IPS-NIHi11 (cell line): ENCODE results near the gene SOX15.

Experiments
- DNase-seq: peaks from one replicate; pipeline ENCODE4 v3.0.0; 2012; ENCODE audit warnings: mixed read lengths, low spot score

The SOX15 gene

DNA sequence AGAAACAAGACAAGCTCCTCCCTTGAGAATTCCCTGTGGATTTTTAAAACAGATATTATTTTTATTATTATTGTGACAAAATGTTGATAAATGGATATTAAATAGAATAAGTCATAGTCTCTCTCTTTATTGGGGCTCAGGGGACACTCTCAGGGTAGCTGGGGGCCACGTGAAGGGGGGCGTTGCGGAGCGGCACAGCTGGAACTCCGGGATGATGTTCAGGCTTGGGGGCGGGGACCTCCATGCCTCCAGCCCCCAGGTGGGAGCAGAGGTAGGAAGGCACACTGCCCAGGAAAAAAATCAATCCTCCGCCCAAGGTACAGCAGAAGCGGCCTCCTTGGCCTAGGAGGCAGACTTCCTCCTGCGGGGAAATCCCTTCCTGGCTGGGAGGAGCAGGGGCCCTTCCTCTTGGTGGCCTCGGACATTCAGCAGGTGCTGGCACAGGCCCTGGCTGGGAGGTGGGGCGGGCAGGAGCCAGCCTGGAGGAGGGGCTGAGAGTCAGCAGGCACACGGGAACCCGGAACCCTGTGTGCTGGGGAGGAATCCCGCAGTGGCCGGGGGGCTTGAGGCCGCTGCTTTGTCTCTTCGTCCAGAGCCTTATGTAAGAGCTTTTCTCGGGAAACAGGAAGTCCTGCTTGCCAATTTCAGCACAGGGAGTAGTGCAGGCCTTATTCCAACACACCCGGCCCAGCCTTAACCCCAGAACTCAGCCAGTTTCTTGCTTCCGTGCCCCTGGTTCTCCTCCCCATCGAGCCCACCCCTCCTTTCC, 31.9 kb downstream of the SOX15 start:
- DNase-seq = peak; percentile 77

DNA sequence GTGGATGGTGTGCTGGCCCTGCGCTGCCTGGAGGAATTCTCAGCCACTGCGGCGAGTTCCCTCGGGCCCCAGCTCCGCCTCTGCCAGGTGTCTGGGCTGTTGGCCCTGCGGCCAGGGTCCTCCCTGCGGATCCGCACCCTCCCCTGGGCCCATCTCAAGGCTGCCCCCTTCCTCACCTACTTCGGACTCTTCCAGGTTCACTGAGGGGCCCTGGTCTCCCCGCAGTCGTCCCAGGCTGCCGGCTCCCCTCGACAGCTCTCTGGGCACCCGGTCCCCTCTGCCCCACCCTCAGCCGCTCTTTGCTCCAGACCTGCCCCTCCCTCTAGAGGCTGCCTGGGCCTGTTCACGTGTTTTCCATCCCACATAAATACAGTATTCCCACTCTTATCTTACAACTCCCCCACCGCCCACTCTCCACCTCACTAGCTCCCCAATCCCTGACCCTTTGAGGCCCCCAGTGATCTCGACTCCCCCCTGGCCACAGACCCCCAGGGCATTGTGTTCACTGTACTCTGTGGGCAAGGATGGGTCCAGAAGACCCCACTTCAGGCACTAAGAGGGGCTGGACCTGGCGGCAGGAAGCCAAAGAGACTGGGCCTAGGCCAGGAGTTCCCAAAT, 32.6 kb downstream of the SOX15 start:
- no peak for DNase-seq

GRCh38 chr17:7556627-7557026, 33.3 kb downstream of the SOX15 start:
- DNase-seq = no peak

- DNase-seq = peak; percentile 20
Measured at GRCh38 chr17:7555320-7555948, 34.5 kb downstream of the SOX15 start.

DNA sequence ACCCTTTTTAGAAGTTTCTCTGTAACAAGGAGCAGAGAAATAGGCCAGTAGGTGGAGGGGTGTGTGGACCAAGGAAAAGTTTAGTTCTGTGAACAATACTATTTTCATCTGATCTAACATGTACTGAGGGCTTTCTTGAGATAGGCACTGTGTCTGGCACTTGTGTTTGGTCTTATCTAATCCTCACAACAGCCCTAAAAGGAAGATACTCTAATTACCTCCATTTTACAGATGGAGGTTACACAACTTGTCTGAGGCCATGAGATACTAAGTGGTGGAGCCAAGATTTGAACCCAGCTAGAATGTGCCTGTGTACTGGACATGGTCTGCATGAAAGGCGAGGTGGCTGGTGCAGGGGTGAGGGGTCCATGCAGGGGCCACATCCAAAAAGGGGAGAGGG, 36.5 kb downstream of the SOX15 start:
- DNase-seq = no peak

DNA sequence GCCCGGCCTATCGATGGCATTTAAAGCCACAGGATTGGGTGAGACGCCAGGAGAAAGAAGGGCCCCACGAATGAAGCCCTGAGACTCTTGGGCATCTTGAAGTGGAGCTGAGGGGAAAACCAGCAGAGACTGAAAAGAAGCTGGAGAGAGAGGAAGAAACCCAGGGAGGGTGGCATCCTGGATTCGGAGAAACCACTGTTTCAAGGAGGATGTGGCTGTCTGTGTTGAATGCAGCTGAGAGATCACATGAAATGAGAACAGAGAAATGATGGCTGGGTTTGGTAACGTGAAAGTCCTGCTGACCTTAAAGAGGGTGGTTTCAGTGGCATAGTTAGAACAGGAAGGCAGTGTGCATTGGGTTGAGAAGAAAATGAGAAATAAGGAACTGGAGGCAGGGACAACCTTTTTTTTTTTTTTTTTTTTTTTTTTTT, 37.3 kb downstream of the SOX15 start:
- no peak for DNase-seq

DNA sequence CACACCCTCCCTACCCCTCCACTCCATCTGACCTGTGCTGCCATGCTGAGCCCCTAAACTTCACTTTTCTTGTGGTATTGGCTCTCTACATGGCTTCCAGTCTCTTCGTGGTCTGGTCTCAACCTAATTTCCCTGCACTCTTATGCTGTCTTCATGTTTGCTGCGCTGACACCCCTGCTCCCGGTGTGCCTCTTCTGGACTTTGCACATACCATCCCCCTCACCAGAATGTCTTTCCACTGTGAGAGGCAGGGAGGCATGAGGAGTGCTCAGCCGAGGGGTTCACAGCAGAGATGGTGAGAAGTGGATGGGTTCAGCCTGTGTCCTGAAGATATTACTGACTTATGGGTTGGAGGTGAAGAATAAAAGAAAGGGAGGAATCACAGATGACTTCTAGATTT, 38.5 kb downstream of the SOX15 start:
- DNase-seq = no peak

DNA sequence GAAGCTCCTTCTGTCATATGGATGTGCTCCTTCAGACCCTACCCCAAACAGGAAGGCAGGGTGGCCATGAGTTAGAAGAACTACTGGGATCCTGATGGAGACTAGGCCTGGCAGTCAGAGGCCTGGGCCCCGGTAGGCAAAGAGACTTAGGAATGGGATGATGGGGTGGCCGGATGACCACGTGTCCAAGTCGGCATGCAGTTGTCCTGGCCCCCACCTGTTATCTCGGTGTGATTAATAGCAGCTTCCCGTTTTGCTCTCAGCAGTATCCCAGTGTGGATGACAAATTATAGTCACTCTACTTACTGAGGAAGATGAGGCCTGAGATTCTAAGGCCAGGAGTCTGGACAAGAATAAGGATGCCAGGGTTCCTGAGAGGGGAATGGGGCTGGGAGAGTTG, 39.5 kb downstream of the SOX15 start:
- DNase-seq = no peak

- DNase-seq = peak; percentile 45
Measured at GRCh38 chr17:7549401-7550055, 40.4 kb downstream of the SOX15 start.

DNA sequence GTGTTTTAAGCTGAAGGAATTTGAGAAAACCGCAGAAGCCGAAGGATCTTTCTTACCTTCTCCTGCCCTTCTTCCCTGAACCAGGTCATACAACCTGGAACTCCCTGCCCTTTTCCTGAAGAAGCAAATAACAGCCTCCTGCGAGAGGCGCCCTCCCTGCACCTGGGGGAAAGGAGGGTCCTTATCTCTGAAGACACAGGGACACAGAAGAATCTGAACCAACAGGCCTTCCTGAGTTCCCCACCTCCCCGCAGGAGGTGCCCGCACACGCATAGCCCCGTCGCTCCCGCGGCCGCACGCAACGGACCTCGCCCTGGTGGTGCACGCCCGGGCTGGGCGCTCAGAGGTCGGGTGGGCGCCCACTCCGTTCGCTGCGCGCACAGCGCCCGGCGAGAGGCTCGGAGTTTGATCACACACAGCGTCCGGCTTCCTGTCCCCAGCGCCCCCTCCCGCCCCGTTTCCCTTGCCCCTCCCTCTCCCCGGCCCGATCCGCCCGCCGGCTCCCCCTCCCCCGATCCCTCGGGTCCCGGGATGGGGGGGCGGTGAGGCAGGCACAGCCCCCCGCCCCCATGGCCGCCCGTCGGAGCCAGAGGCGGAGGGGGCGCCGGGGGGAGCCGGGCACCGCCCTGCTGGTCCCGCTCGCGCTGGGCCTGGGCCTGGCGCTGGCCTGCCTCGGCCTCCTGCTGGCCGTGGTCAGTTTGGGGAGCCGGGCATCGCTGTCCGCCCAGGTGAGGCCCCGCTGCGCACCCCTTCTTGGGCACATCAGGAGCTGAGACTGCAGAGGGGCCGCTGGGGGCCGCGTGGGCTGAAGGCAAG, 41.1 kb downstream of the SOX15 start, which contains the start of gene TNFSF12:
Gene TNFSF12 (plus strand): TSS at position 474 of the 816 bp plus-strand sequence. CDS start 96 bp downstream, at position 570.
- DNase-seq = peak; percentile 83

DNA sequence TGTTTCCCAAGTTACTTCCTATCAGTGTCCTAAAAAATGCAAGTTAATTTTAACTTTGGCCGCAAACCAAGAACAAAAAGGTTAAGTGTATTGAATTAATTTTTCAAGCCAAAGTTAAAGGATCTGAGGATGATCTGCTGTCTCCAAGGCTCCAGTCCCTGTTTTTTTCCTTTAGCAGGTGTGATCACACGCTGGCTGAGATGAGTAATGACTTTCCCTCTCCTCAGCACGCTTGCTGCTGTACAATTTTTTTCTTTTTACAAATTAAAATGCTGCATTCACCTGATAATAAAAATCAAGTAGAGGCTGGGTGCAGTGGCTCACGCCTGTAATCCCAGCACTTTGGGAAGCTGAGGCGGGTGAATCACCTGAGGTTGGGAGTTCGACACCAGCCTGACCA, 45.0 kb downstream of the SOX15 start:
- DNase-seq = no peak

DNA sequence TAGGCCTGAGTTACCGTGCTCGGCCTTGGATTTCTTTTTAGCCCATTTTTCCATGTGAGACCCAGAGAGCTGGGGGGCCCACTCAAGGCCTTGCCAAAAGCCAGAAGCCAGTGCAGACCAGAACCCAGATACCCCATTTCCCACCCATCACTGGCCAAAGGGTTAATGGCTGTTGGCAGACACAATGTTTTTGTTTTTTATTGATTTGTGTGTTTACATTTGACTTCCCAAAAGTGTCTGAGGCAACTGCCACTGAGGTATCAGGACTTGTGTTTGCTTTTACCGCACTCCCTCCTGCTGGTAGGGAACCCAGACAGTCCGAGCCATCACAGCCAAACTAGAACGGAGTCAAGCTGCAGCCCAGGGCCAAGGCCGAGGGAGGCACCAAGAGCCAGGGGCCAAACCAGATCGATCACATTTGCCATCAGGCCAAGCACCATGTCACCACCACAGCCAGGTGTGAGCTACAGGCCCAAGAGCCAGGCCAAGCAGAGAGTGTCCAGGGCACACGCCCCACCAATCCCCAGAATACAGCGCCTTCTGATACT, 48.7 kb downstream of the SOX15 start:
- no peak for DNase-seq

DNA sequence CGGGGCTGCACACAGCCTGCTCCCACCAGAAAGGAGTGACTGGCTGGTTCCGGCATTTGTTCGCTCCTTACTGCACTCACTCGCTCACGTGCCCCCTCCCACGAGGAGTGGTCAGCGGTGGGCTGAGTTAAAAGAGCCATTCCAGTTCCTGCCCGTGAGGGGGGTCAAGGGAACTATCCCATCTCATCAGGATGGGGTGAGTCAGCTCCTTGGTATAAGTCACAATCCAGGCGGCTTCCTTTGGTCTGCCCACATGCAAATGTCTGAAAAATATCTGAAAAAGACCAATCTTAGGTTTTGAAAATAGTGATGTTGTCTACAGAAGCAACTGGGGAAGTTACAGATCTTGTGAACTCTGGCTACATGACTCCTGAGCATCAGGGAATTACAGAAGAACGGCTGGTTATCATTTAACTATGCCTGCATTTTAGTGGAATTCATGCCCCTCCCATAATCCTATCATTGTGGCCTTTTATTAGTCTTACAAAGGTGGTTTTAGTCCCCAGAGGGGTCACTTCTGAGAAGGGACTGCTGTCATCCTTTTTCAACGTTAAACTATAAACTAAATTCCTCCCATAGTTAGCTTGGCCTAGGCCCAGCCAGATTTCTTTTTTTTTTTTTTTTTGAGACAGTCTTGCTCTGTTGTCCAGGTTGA, 50.9 kb downstream of the SOX15 start:
- DNase-seq = no peak
